OCI-LY7 (cell line): Measurements from ENCODE around the gene CELF6. TPM values are rescaled to one million over a fixed set of nuclear protein-coding genes. Genes with fewer than 3 reads are reported as not detected.

Experiments
- BruUV-seq: library from RNA; stranded (reverse); fragments of 400-500 nt; replicated peaks from 2 replicates; lab custom pipeline; 2021; lab: Mats Ljungman, UMichigan
- CTCF ChIA-PET: fragments of 300-600 bp; sonication (Branson Sonifier 250); formaldehyde crosslinking; loops from one replicate; lab custom pipeline; 2022; ENCODE audit warnings: antibody characterized with exemption; ENCODE audit not compliant: unreplicated experiment; lab: Charles Lee
- POLR2A ChIA-PET: fragments of 300-600 bp; sonication (Branson Sonifier 250); formaldehyde crosslinking; loops from one replicate; lab custom pipeline; 2022; ENCODE audit warnings: antibody characterized with exemption; lab: Charles Lee
- DNase-seq: peaks from one replicate; pipeline ENCODE4 v3.0.0-alpha.2; 2015; ENCODE audit warnings: low spot score
- H2AFZ ChIP-seq: fragments of 200-600 bp; sonication (generic), shearing (Covaris generic); 2 replicates; pipeline ENCODE4 v1.6.1; 2014; ENCODE audit warnings: mild to moderate bottlenecking, antibody characterized with exemption, low read length, moderate library complexity
- H3K27ac ChIP-seq: fragments of 200-600 bp; sonication (generic); 2 replicates; pipeline ENCODE4 v1.5.1; 2014; ENCODE audit warnings: mixed run types, low read depth, mild to moderate bottlenecking, moderate library complexity, low read length, inconsistent platforms; ENCODE audit not compliant: poor library complexity, severe bottlenecking
- H3K36me3 ChIP-seq: fragments of 200-600 bp; sonication (generic); 2 replicates; pipeline ENCODE4 v1.6.1; 2014; ENCODE audit warnings: mild to moderate bottlenecking, antibody characterized with exemption, low read length, moderate library complexity, mixed read lengths; ENCODE audit not compliant: insufficient read depth
- H3K4me1 ChIP-seq: fragments of 200-600 bp; sonication (generic); 2 replicates; pipeline ENCODE4 v1.5.1; 2014; ENCODE audit warnings: mild to moderate bottlenecking, low read length; ENCODE audit not compliant: insufficient read depth, poor library complexity, severe bottlenecking
- H3K4me2 ChIP-seq: fragments of 200-600 bp; sonication (generic); 2 replicates; pipeline ENCODE4 v1.6.1; 2014; ENCODE audit warnings: mild to moderate bottlenecking, low read length
- H3K4me3 ChIP-seq: fragments of 200-600 bp; sonication (generic); 2 replicates; pipeline ENCODE4 v1.5.1; 2014; ENCODE audit warnings: mild to moderate bottlenecking, low read depth, low read length; ENCODE audit not compliant: poor library complexity, severe bottlenecking
- H3K79me2 ChIP-seq: fragments of 200-600 bp; sonication (generic); 2 replicates; pipeline ENCODE4 v1.6.1; 2016; ENCODE audit warnings: low read depth, mild to moderate bottlenecking, low read length, moderate library complexity, mixed read lengths; ENCODE audit not compliant: insufficient read depth
- H3K9me2 ChIP-seq: fragments of 200-600 bp; sonication (generic); 2 replicates; pipeline ENCODE4 v1.6.1; 2016; ENCODE audit warnings: mild to moderate bottlenecking, low read length, mixed read lengths; ENCODE audit not compliant: insufficient read depth
- H3K9me3 ChIP-seq: fragments of 200-600 bp; sonication (generic); 2 replicates; pipeline ENCODE4 v1.6.1; 2014; ENCODE audit warnings: mild to moderate bottlenecking, mixed run types, low read length, mixed read lengths
- H4K20me1 ChIP-seq: fragments of 200-600 bp; sonication (generic); 2 replicates; pipeline ENCODE4 v1.6.1; 2014; ENCODE audit warnings: mild to moderate bottlenecking, antibody characterized with exemption, low read length, moderate library complexity, mixed read lengths; ENCODE audit not compliant: insufficient read depth
- CTCF ChIP-seq: fragments of 200-600 bp; sonication (generic); conservative IDR thresholded peaks from 2 replicates; pipeline ENCODE4 v1.5.1; 2014; ENCODE audit warnings: mild to moderate bottlenecking, antibody characterized with exemption, low read length, moderate library complexity, mixed read lengths
- EZH2phosphoT487 ChIP-seq: fragments of 200-600 bp; sonication (generic); IDR thresholded peaks from 2 replicates; pipeline ENCODE4 v1.6.1; 2018; ENCODE audit warnings: low read depth, borderline replicate concordance, mild to moderate bottlenecking, mixed run types, antibody characterized with exemption, low read length, moderate library complexity, mixed read lengths
- intact Hi-C: fragments of 100-400 bp; cut with micrococcal nuclease; formaldehyde crosslinking; loops from one replicate; pipeline ENCODE4 v1.10.0; 2022; ENCODE audit not compliant: unreplicated experiment
- total RNA-seq, 2 experiments: library from RNA; depleted of rRNA in 1 of 2; stranded (reverse); fragments of >200 nt in 1 of 2; shearing (Covaris generic) in 1 of 2; gene quantifications; 2 replicates each; pipeline ENCODE4 v1.2.3, GENCODE V29; 2014 to 2022

CELF6 gene
- total RNA-seq, 2 experiments from 2014 or later = 0.78 to 0.79 TPM

DNA sequence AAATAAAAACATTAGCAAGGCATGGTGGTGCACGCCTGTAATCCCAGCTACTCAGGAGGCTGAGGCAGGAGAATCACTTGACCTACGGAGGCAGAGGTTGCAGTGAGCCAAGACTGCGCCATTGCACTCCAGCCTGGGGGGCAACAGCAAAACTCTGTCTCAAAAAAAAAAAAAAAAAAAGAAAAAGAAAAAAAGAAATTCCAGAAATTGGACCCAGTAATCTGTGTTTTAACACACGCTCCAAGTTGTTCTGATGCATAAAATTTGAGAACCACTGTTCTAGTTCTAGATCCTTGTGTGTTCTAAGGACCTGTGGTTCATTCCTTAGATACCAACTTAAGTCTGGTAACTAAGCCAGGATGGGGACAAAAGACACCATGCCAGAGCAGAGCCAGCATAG lies 50.2 kb downstream of the CELF6 start:
- H3K9me2 ChIP-seq = no peaks in the 10 kb centered on the region
- peaks cover 47% of the 10 kb centered on the region for H3K36me3 ChIP-seq
- no peaks in the 10 kb centered on the region for H3K9me3 ChIP-seq
- ChIA-PET CTCF (no interaction called here), POLR2A (interaction anchor here (0.7 kb wide), 1 partner anchor 78 kb away, joined by 3 read pairs; no protein-coding TSS in a partner anchor)
- H3K79me2 ChIP-seq = peaks cover 22% of the 10 kb centered on the region
- no peak overlapping the region for H3K4me2 ChIP-seq
- no peak for DNase-seq
- TF ChIP-seq EZH2phosphoT487 = no peak
- no peak for TF ChIP-seq CTCF
- H4K20me1 ChIP-seq = no peaks in the 10 kb centered on the region
- H3K4me1 ChIP-seq = peaks cover 25% of the 10 kb centered on the region
- no peak overlapping the region for H3K4me3 ChIP-seq
- intact Hi-C loops = loop anchor here (5.0 kb wide), 4 partner anchors 72 to 513 kb away; partner anchors contain the start of genes ADPGK, ARIH1, GRAMD2A and MYO9A
- no peak overlapping the region for H2AFZ ChIP-seq
- H3K27ac ChIP-seq = no peak overlapping the region
- no TSS peak for BruUV-seq

DNA sequence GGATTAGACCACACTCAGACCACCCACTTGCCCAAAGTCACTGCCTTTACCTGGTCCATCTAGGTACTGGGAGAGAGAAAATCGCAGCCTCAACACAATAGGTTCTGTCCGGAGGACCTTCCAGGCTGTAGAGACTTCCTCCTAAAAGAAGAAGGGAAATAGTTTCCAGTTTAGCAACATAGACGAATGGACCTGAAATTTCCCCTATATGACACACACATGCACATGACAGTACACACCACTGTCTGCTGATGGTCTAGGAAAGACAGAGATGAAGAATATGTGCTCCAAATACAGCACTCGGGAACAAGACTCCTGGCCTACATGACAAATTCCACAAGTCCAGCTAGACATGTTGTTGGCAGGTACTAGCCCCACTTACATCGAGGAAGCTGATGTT lies 54.9 kb downstream of the CELF6 start:
- DNase-seq = no peak
- H2AFZ ChIP-seq = no peak overlapping the region
- TF ChIP-seq EZH2phosphoT487 (no peak), CTCF (no peak)
- no peaks in the 10 kb centered on the region for H4K20me1 ChIP-seq
- no peaks in the 10 kb centered on the region for H3K9me3 ChIP-seq
- H3K4me2 ChIP-seq = no peak overlapping the region
- no peak overlapping the region for H3K27ac ChIP-seq
- peaks cover under 1% of the 10 kb centered on the region; the same call in 1 of the 2 replicates for H3K79me2 ChIP-seq
- intact Hi-C loops = no loop called here
- H3K4me3 ChIP-seq = no peak overlapping the region
- ChIA-PET POLR2A (no interaction called here), CTCF (no interaction called here)
- BruUV-seq = no TSS peak
- H3K36me3 ChIP-seq = peaks cover 87% of the 10 kb centered on the region
- no peaks in the 10 kb centered on the region for H3K4me1 ChIP-seq
- no peaks in the 10 kb centered on the region for H3K9me2 ChIP-seq

DNA sequence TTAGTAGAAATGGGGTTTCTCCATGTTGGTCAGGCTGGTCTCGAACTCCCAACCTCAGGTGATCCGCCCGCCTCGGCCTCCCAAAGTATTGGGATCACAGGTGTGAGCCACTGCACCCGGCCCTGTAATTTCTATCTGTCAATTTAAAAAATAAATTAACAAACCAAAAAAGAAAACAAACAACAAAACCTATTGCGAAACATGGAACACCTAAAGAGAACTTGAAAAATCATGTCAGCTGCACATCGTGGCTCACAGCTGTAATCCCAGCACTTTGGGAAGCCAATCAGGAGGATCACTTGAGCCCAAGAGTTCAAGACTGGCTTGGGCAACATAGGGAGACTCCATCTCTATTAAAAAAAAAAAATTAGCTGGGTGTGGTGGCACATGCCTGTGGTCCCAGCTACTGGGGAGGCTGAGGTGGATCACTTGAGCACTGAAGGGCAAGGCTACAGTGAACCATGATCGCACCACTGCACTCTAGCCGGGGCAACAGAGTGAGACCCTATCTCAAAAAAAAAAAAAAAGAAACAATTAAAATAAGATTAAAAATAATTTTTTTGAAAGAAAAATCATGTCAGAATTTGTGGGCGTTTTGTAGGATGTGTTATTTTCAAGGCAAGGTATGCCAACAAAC lies 67.2 kb downstream of the CELF6 start:
- Histone ChIP-seq H2AFZ (no peak overlapping the region), H3K4me1 (no peaks in the 10 kb centered on the region), H3K36me3 (peaks cover 94% of the 10 kb centered on the region), H3K4me2 (no peak overlapping the region), H3K9me2 (no peaks in the 10 kb centered on the region), H3K27ac (no peak overlapping the region), H3K79me2 (no peaks in the 10 kb centered on the region), H3K4me3 (no peak overlapping the region), H4K20me1 (no peaks in the 10 kb centered on the region), H3K9me3 (no peaks in the 10 kb centered on the region)
- POLR2A ChIA-PET = no interaction called here
- TF ChIP-seq CTCF (no peak), EZH2phosphoT487 (no peak)
- BruUV-seq = no TSS peak
- no peak for DNase-seq
- intact Hi-C loops = no loop called here
- CTCF ChIA-PET = no interaction called here
